H9 (cell line): ENCODE data around the gene CFH. TPM values are rescaled to one million over a fixed set of nuclear protein-coding genes. Genes with fewer than 3 reads are reported as not detected.

Source experiments
- DNase-seq: peaks from one replicate; pipeline ENCODE4 v3.0.0-alpha.2; 2017
- H2AFZ ChIP-seq: one replicate; pipeline ENCODE4 v1.6.1; 2013; ENCODE audit warnings: mild to moderate bottlenecking, low read length, control low read depth, moderate library complexity
- H2AK5ac ChIP-seq: 2 replicates; pipeline ENCODE4 v1.6.1; 2013; ENCODE audit warnings: low read length, control low read depth, mixed read lengths; ENCODE audit not compliant: insufficient read length
- H2BK120ac ChIP-seq: one replicate; pipeline ENCODE4 v1.6.1; 2013; ENCODE audit warnings: low read depth, mild to moderate bottlenecking, low read length, control low read depth, inconsistent platforms; ENCODE audit not compliant: poor library complexity, severe bottlenecking
- H2BK12ac ChIP-seq: 2 replicates; pipeline ENCODE4 v1.6.1; 2013; ENCODE audit warnings: low read length, control low read depth, mixed read lengths, low read depth; ENCODE audit not compliant: insufficient read length
- H2BK15ac ChIP-seq: 2 replicates; pipeline ENCODE4 v1.6.1; 2013; ENCODE audit warnings: low read depth, low read length, control low read depth
- H2BK20ac ChIP-seq: one replicate; pipeline ENCODE4 v1.6.1; 2013; ENCODE audit warnings: low read depth, mild to moderate bottlenecking, low read length, control low read depth, inconsistent platforms; ENCODE audit not compliant: poor library complexity, severe bottlenecking
- H2BK5ac ChIP-seq: 2 replicates; pipeline ENCODE4 v1.6.1; 2013; ENCODE audit warnings: low read length, control low read depth, mixed read lengths; ENCODE audit not compliant: insufficient read length
- H3K14ac ChIP-seq: 2 replicates; pipeline ENCODE4 v1.6.1; 2013; ENCODE audit warnings: low read length, control low read depth; ENCODE audit not compliant: insufficient read depth
- H3K18ac ChIP-seq: 2 replicates; pipeline ENCODE4 v1.6.1; 2013; ENCODE audit warnings: low read depth, mild to moderate bottlenecking, mixed read lengths, low read length, control low read depth; ENCODE audit not compliant: insufficient read length
- H3K23ac ChIP-seq: 2 replicates; pipeline ENCODE4 v1.6.1; 2013; ENCODE audit warnings: low read length, control low read depth, mixed read lengths, low read depth; ENCODE audit not compliant: insufficient read length
- H3K23me2 ChIP-seq: 2 replicates; pipeline ENCODE4 v1.6.1; 2013; ENCODE audit warnings: low read depth, mild to moderate bottlenecking, mixed read lengths, low read length, control low read depth; ENCODE audit not compliant: insufficient read length, poor library complexity, severe bottlenecking
- H3K27ac ChIP-seq: 2 replicates; pipeline ENCODE4 v1.5.1; 2013; ENCODE audit warnings: low read length, control low read depth, mixed read lengths, low read depth; ENCODE audit not compliant: insufficient read length
- H3K27me3 ChIP-seq: 2 replicates; pipeline ENCODE4 v1.6.1; 2013; ENCODE audit warnings: low read length, control low read depth, inconsistent platforms; ENCODE audit not compliant: insufficient read depth
- H3K4ac ChIP-seq: 2 replicates; pipeline ENCODE4 v1.6.1; 2013; ENCODE audit warnings: low read depth, mild to moderate bottlenecking, control low read depth, inconsistent platforms, low read length, moderate library complexity
- H3K4me1 ChIP-seq: 2 replicates; pipeline ENCODE4 v1.6.1; 2013; ENCODE audit warnings: low read length, control low read depth, inconsistent platforms; ENCODE audit not compliant: insufficient read depth
- H3K4me2 ChIP-seq: 2 replicates; pipeline ENCODE4 v1.6.1; 2013; ENCODE audit warnings: low read length, control low read depth, mixed read lengths; ENCODE audit not compliant: insufficient read length, insufficient read depth
- H3K56ac ChIP-seq: 2 replicates; pipeline ENCODE4 v1.6.1; 2013; ENCODE audit warnings: low read depth, mild to moderate bottlenecking, mixed read lengths, low read length, control low read depth; ENCODE audit not compliant: insufficient read length
- H3K79me1 ChIP-seq: 2 replicates; pipeline ENCODE4 v1.6.1; 2013; ENCODE audit warnings: low read depth, mild to moderate bottlenecking, moderate library complexity, low read length, control low read depth, inconsistent platforms; ENCODE audit not compliant: insufficient read depth, poor library complexity, severe bottlenecking
- H3K79me2 ChIP-seq: 2 replicates; pipeline ENCODE4 v1.6.1; 2013; ENCODE audit warnings: low read length, control low read depth, inconsistent platforms; ENCODE audit not compliant: insufficient read depth
- H3K9ac ChIP-seq: 2 replicates; pipeline ENCODE4 v1.6.1; 2013; ENCODE audit warnings: low read length, control low read depth, mixed read lengths; ENCODE audit not compliant: insufficient read length; ENCODE audit errors: extremely low read depth
- H3K9me3 ChIP-seq: one replicate; pipeline ENCODE4 v1.6.1; 2013; ENCODE audit warnings: low read depth, low read length, inconsistent platforms; ENCODE audit not compliant: control insufficient read depth
- H3T11ph ChIP-seq: one replicate; pipeline ENCODE4 v1.6.1; 2013; ENCODE audit warnings: mild to moderate bottlenecking, low read length, control low read depth, inconsistent platforms
- H4K20me1 ChIP-seq: one replicate; pipeline ENCODE4 v1.6.1; 2013; ENCODE audit not compliant: control insufficient read depth, insufficient read length, insufficient read depth
- H4K5ac ChIP-seq: 2 replicates; pipeline ENCODE4 v1.6.1; 2013; ENCODE audit warnings: low read depth, mild to moderate bottlenecking, mixed read lengths, low read length, control low read depth; ENCODE audit not compliant: insufficient read length
- H4K8ac ChIP-seq: replicated peaks from 2 replicates; pipeline ENCODE4 v1.6.1; 2013; ENCODE audit warnings: low read length, control low read depth, mixed read lengths, low read depth; ENCODE audit not compliant: insufficient read length
- H4K91ac ChIP-seq: 2 replicates; pipeline ENCODE4 v1.6.1; 2013; ENCODE audit warnings: low read depth, mild to moderate bottlenecking, moderate library complexity, mixed read lengths, low read length, control low read depth; ENCODE audit not compliant: insufficient read length
- H3K27ac Mint-ChIP-seq, 3 experiments: 2 replicates in 2 of 3; 3 replicates in 1 of 3; pipeline ENCODE4 v1.8.0; 2020 to 2021; ENCODE audit warnings: mixed read lengths in 3 of 3, mild to moderate bottlenecking in 1 of 3, moderate library complexity in 1 of 3
- H3K27me3 Mint-ChIP-seq: 2 replicates; pipeline ENCODE4 v1.8.0; 2021; ENCODE audit warnings: low read depth, mild to moderate bottlenecking, moderate library complexity, mixed read lengths
- H3K36me3 Mint-ChIP-seq, 3 experiments: 2 replicates in 2 of 3; 3 replicates in 1 of 3; pipeline ENCODE4 v1.8.0; 2020 to 2021; ENCODE audit warnings: low read depth in 3 of 3, mixed read lengths in 3 of 3; ENCODE audit not compliant: insufficient read depth in 1 of 3
- H3K4me1 Mint-ChIP-seq, 2 experiments: 2 replicates each; pipeline ENCODE4 v1.8.0; 2020; ENCODE audit warnings: mixed read lengths in 2 of 2
- H3K4me3 Mint-ChIP-seq, 2 experiments: 2 replicates in 1 of 2; 3 replicates in 1 of 2; pipeline ENCODE4 v1.8.0; 2020 to 2021; ENCODE audit warnings: mild to moderate bottlenecking in 2 of 2, mixed read lengths in 2 of 2, moderate library complexity in 1 of 2
- H3K9me3 Mint-ChIP-seq, 2 experiments: 2 replicates in 1 of 2; 3 replicates in 1 of 2; pipeline ENCODE4 v1.8.0; 2020; ENCODE audit warnings: mild to moderate bottlenecking in 2 of 2, mixed read lengths in 2 of 2, moderate library complexity in 1 of 2
- CTCF ChIP-seq: fragments of 200-600 bp; sonication (generic); conservative IDR thresholded peaks from 3 replicates; pipeline ENCODE4 v1.8.0; 2021; ENCODE audit warnings: antibody characterized with exemption, mild to moderate bottlenecking
- WGBS: extraction: QIAGEN DNeasy Blood & Tissue Kit; methylation state at CpG from one replicate; pipeline ENCODE4 v1.1.7; 2013; ENCODE audit warnings: missing lambda C conversion rate, low lambda C conversion rate, mixed read lengths; ENCODE audit not compliant: insufficient read length; ENCODE audit errors: extremely low coverage; 5-methylcytosine and 5-hydroxymethylcytosine counted together
- total RNA-seq: library from RNA; stranded (reverse); gene quantifications from 2 replicates; pipeline ENCODE4 v1.2.1, GENCODE V29; 2021

CFH gene
- total RNA-seq, 1 experiment from 2014 or later, result not detected

GRCh38 chr1:196678510-196678884 lies 26.7 kb downstream of the CFH start:
- H3K36me3 Mint-ChIP-seq, result no peaks in the 10 kb centered on the region
- H3K27ac Mint-ChIP-seq, result no peak overlapping the region
- H3K4me3 Mint-ChIP-seq, result no peak overlapping the region
- Histone ChIP-seq H3K9ac (no peak overlapping the region), H2BK5ac (no peak overlapping the region), H3K79me1 (no peaks in the 10 kb centered on the region), H3K27ac (no peak overlapping the region), H4K5ac (no peak overlapping the region), H3K18ac (no peak overlapping the region), H2BK20ac (no peak overlapping the region), H4K91ac (no peak overlapping the region), H3K4ac (no peak overlapping the region), H4K8ac (no peak overlapping the region), H3K23ac (no peak overlapping the region), H2BK15ac (no peak overlapping the region), H3K79me2 (no peaks in the 10 kb centered on the region), H3K56ac (no peak overlapping the region), H3K4me1 (no peaks in the 10 kb centered on the region), H2AFZ (no peak overlapping the region), H4K20me1 (no peaks in the 10 kb centered on the region), H3K27me3 (no peaks in the 10 kb centered on the region), H3K14ac (no peak overlapping the region), H2AK5ac (no peak overlapping the region), H3T11ph (no peak overlapping the region), H2BK12ac (no peak overlapping the region), H3K9me3 (no peaks in the 10 kb centered on the region), H3K4me2 (no peak overlapping the region), H3K23me2 (no peaks in the 10 kb centered on the region), H2BK120ac (no peak overlapping the region)
- H3K27me3 Mint-ChIP-seq, result no peaks in the 10 kb centered on the region
- H3K9me3 Mint-ChIP-seq, result no peaks in the 10 kb centered on the region
- no peak for TF ChIP-seq CTCF
- no peak for DNase-seq
- H3K4me1 Mint-ChIP-seq, result no peaks in the 10 kb centered on the region
- WGBS, result no CpG with 5 or more reads among the region's 3 CpGs
